Measurements from ENCODE around the gene CSK.
A peak's percentile ranks its signal among the peaks of the same experiment; 100 is the strongest.

The CSK gene

GRCh38 chr15:74787251-74788041 lies 5.6 kb downstream of the CSK start:
- FAIRE-seq: no peak
- no peak for TF ChIP-seq POLR2A (IDR thresholded peaks at IDR 0.05; ENCODE audit: low read depth, low read length)
- peak; percentile 74 for DNase-seq (ENCODE audit: insufficient read length, low spot score)

- FAIRE-seq (no peak), DNase-seq (ENCODE audit: insufficient read length, low spot score) (no peak)
- no peak for TF ChIP-seq POLR2A (IDR thresholded peaks at IDR 0.05; ENCODE audit: low read depth, low read length)
These were observed 6.3 kb downstream of the CSK start for GRCh38 chr15:74788042-74788682.

GRCh38 chr15:74788683-74789151 lies 6.8 kb downstream of the CSK start:
- TF ChIP-seq POLR2A (IDR thresholded peaks at IDR 0.05; ENCODE audit: low read depth, low read length): no peak
- FAIRE-seq (no peak), DNase-seq (ENCODE audit: insufficient read length, low spot score) (no peak)

- FAIRE-seq: no peak
- no peak for TF ChIP-seq POLR2A (IDR thresholded peaks at IDR 0.05; ENCODE audit: low read depth, low read length)
- no peak for DNase-seq (ENCODE audit: insufficient read length, low spot score)
These were observed 7.3 kb downstream of the CSK start for GRCh38 chr15:74789171-74789631.

- TF ChIP-seq POLR2A (IDR thresholded peaks at IDR 0.05; ENCODE audit: low read depth, low read length): no peak
- FAIRE-seq (no peak), DNase-seq (ENCODE audit: insufficient read length, low spot score) (no peak)
These were observed 7.8 kb downstream of the CSK start for GRCh38 chr15:74789741-74790079.

- FAIRE-seq: no peak
- no peak for TF ChIP-seq POLR2A (IDR thresholded peaks at IDR 0.05; ENCODE audit: low read depth, low read length)
- DNase-seq (ENCODE audit: insufficient read length, low spot score): peak; percentile 81
These were observed 8.4 kb downstream of the CSK start for GRCh38 chr15:74790080-74790916.

GRCh38 chr15:74791007-74791406 lies 9.1 kb downstream of the CSK start:
- FAIRE-seq: no peak
- DNase-seq (ENCODE audit: insufficient read length, low spot score): no peak
- no peak for TF ChIP-seq POLR2A (IDR thresholded peaks at IDR 0.05; ENCODE audit: low read depth, low read length)

GRCh38 chr15:74791667-74792066 lies 9.8 kb downstream of the CSK start:
- no peak for DNase-seq (ENCODE audit: insufficient read length, low spot score)
- TF ChIP-seq POLR2A (IDR thresholded peaks at IDR 0.05; ENCODE audit: low read depth, low read length): no peak
- no peak for FAIRE-seq

GRCh38 chr15:74792227-74793016 lies 10.5 kb downstream of the CSK start:
- TF ChIP-seq POLR2A (IDR thresholded peaks at IDR 0.05; ENCODE audit: low read depth, low read length): no peak
- FAIRE-seq (no peak), DNase-seq (ENCODE audit: insufficient read length, low spot score) (no peak)

GRCh38 chr15:74793135-74794028 lies 11.5 kb downstream of the CSK start:
- DNase-seq (ENCODE audit: insufficient read length, low spot score): peak; percentile 55
- no peak for FAIRE-seq
- TF ChIP-seq POLR2A (IDR thresholded peaks at IDR 0.05; ENCODE audit: low read depth, low read length): no peak

GRCh38 chr15:74794248-74794969 lies 12.5 kb downstream of the CSK start:
- FAIRE-seq (no peak), DNase-seq (ENCODE audit: insufficient read length, low spot score) (no peak)
- no peak for TF ChIP-seq POLR2A (IDR thresholded peaks at IDR 0.05; ENCODE audit: low read depth, low read length)

GRCh38 chr15:74794970-74795349 lies 13.1 kb downstream of the CSK start:
- FAIRE-seq: no peak
- TF ChIP-seq POLR2A (IDR thresholded peaks at IDR 0.05; ENCODE audit: low read depth, low read length): no peak
- no peak for DNase-seq (ENCODE audit: insufficient read length, low spot score)
